DOHH2 (cell line): Measurements from ENCODE around the gene IGSF9.

Experiments used
- EZH2phosphoT487 ChIP-seq: fragments of 200-600 bp; sonication (generic); IDR thresholded peaks from 2 replicates; pipeline ENCODE4 v1.6.1; 2017; ENCODE audit warnings: borderline replicate concordance, mild to moderate bottlenecking, antibody characterized with exemption, low read length, moderate library complexity, mixed read lengths
- TF ChIP-seq, protein P1 (sequence below): fragments of 200-600 bp; sonication (generic); IDR thresholded peaks from one replicate; pipeline ENCODE4 v1.5.1; 2014; ENCODE audit warnings: antibody characterized with exemption, mild to moderate bottlenecking, low read depth, low read length; ENCODE audit not compliant: poor library complexity, severe bottlenecking

DNA sequence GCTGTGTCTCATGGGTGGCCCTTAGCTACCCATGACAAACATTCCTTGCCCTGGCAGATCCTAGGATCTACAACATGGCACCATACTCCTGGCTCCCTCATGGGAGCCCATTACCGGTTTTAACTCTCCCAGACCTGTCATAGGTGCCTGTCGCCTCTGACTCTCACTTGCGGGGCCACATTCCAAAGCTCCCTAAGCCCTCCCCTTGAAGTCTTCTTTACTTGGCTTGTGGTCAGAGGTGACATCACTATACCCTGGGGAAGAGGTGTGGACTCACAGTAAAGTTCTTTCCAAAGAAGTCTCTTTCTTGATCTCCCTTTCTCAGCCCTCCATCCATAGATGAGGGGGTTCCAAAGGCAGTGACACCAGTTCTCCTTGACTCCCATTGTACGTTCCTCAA, 14.0 kb upstream of the IGSF9 start:
- TF ChIP-seq, protein P1, sequence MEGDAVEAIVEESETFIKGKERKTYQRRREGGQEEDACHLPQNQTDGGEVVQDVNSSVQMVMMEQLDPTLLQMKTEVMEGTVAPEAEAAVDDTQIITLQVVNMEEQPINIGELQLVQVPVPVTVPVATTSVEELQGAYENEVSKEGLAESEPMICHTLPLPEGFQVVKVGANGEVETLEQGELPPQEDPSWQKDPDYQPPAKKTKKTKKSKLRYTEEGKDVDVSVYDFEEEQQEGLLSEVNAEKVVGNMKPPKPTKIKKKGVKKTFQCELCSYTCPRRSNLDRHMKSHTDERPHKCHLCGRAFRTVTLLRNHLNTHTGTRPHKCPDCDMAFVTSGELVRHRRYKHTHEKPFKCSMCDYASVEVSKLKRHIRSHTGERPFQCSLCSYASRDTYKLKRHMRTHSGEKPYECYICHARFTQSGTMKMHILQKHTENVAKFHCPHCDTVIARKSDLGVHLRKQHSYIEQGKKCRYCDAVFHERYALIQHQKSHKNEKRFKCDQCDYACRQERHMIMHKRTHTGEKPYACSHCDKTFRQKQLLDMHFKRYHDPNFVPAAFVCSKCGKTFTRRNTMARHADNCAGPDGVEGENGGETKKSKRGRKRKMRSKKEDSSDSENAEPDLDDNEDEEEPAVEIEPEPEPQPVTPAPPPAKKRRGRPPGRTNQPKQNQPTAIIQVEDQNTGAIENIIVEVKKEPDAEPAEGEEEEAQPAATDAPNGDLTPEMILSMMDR = no peak
- TF ChIP-seq EZH2phosphoT487 = no peak
